ENCODE results near the gene GRIN1. TPM values are rescaled to one million over a fixed set of nuclear protein-coding genes. Genes with fewer than 3 reads are reported as not detected.

The GRIN1 gene
- total RNA-seq, 1 experiment from 2014 or later = not detected

GRCh38 chr9:137163365-137163715, 24.4 kb downstream of the GRIN1 start:
- POLR2A ChIA-PET (ENCODE audit: unreplicated experiment) = interaction anchor here (0.6 kb wide), 1 partner anchor 26 kb away, joined by 4 read pairs; the partner anchor contains the start of gene SSNA1
- no peaks in the 10 kb centered on the region for H3K9me2 ChIP-seq (ENCODE audit: insufficient read depth)
- H3K79me2 ChIP-seq (ENCODE audit: low read depth) = no peaks in the 10 kb centered on the region
- H3K4me2 ChIP-seq = no peak overlapping the region
- no peaks in the 10 kb centered on the region for H4K20me1 ChIP-seq (ENCODE audit: insufficient read depth)
- no peaks in the 10 kb centered on the region for H3K9me3 ChIP-seq (ENCODE audit: insufficient read depth, low read depth)
- no TSS peak for BruUV-seq (replicated peaks)
- intact Hi-C loops (cut with micrococcal nuclease; ENCODE audit: unreplicated experiment) = no loop called here
- no peaks in the 10 kb centered on the region for H3K36me3 ChIP-seq (ENCODE audit: low read depth)
- H3K27ac ChIP-seq = no peak overlapping the region
- no peak overlapping the region for H2AFZ ChIP-seq
- H3K27me3 ChIP-seq (ENCODE audit: insufficient read depth, low read depth) = no peaks in the 10 kb centered on the region
- CTCF ChIA-PET = interaction anchor here (0.5 to 1.0 kb wide), 2 partner anchors 26 to 29 kb away, joined by 3 to 4 read pairs; no protein-coding TSS in a partner anchor
- 0 out of 2 replicates have a peak, but pooled peaks cover 5% of the 10 kb centered on the region for H3F3A ChIP-seq (ENCODE audit: insufficient read depth, low read depth)
- H3K4me3 ChIP-seq = no peak overlapping the region
- no peaks in the 10 kb centered on the region for H3K4me1 ChIP-seq (replicated peaks; ENCODE audit: insufficient read depth)
- no peak for TF ChIP-seq CTCF (conservative IDR thresholded peaks at IDR 0.05)
- TF ChIP-seq EZH2 (IDR thresholded peaks at IDR 0.05; ENCODE audit: low read depth) = no peak
- DNase-seq = no peak

DNA sequence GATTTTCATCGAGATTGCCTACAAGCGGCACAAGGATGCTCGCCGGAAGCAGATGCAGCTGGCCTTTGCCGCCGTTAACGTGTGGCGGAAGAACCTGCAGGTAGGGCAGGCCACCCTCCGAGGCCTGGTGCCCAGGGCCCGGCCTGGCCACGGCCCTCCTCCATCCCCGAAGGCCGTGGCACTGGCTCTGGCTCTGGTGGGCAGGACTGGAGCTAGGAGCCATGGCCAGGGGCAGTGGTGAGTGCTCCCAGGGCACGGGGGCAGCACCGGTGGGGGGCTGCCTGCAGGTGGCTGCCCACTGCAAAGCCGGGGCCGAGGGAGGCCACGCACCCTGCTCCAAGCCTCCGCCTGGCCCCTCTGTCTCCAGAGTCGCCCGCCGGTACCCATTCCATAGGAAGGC, 24.9 kb downstream of the GRIN1 start:
- H3K4me3 ChIP-seq = no peak overlapping the region
- H3K9me2 ChIP-seq (ENCODE audit: insufficient read depth) = no peaks in the 10 kb centered on the region
- no peak overlapping the region for H3K4me2 ChIP-seq
- TF ChIP-seq CTCF (conservative IDR thresholded peaks at IDR 0.05) = no peak
- no peak for TF ChIP-seq EZH2 (IDR thresholded peaks at IDR 0.05; ENCODE audit: low read depth)
- DNase-seq = no peak
- no peaks in the 10 kb centered on the region for H3K79me2 ChIP-seq (ENCODE audit: low read depth)
- intact Hi-C loops (cut with micrococcal nuclease; ENCODE audit: unreplicated experiment) = no loop called here
- H3K27ac ChIP-seq = no peak overlapping the region
- H3K9me3 ChIP-seq (ENCODE audit: insufficient read depth, low read depth) = no peaks in the 10 kb centered on the region
- H3K4me1 ChIP-seq (replicated peaks; ENCODE audit: insufficient read depth) = no peaks in the 10 kb centered on the region
- CTCF ChIA-PET = no interaction called here
- BruUV-seq (replicated peaks) = no TSS peak
- no peaks in the 10 kb centered on the region for H3K27me3 ChIP-seq (ENCODE audit: insufficient read depth, low read depth)
- no peaks in the 10 kb centered on the region for H4K20me1 ChIP-seq (ENCODE audit: insufficient read depth)
- H2AFZ ChIP-seq = no peak overlapping the region
- POLR2A ChIA-PET (ENCODE audit: unreplicated experiment) = no interaction called here
- H3K36me3 ChIP-seq (ENCODE audit: low read depth) = no peaks in the 10 kb centered on the region
- 0 out of 2 replicates have a peak, but pooled peaks cover 5% of the 10 kb centered on the region for H3F3A ChIP-seq (ENCODE audit: insufficient read depth, low read depth)

DNA sequence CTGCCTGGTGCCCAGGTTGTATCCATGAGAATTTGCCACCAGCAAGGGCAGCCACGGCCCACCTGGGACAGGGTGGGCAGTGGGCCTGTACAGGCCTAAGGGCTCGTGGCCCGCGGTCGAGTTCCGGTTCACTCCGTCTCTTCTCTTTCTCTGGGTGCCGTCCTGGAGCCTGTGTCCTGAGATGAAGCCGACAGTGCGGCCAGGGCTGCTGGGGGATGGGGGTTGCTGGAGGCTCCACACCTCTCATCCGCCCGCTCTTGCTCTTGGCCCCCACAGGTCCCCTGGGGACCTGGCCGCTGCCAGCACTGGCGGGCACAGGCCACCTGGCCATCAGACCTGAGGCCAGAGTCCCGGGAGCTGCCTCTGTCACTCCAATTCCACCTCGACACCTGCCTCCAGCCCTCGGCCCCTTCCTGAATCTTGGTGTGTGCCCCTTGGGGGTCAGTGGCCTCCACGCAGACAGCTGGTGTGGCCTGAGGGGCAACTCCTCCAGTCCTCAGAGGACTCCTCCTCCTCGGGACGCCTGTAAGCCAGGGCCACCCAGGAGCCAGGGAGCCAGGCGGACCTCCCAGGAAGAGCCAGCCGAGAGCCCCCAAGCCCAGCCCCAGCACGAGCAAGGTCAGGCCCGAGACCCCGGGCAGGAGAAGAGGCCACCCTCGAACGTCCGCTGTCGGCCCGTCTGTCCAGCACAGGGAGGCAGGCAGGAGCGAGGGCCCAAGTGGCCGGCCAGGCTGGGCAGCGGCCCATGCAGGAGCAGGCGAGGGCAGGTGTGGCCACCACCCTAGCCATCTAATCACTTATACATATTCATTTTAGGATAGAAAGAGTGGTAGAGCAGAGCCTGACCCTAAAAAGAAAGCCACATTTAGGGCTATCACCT, 25.7 kb downstream of the GRIN1 start:
- TF ChIP-seq CTCF (conservative IDR thresholded peaks at IDR 0.05) (no peak), EZH2 (IDR thresholded peaks at IDR 0.05; ENCODE audit: low read depth) (no peak)
- no TSS peak for BruUV-seq (replicated peaks)
- POLR2A ChIA-PET (ENCODE audit: unreplicated experiment) = no interaction called here
- Histone ChIP-seq H3K4me2 (no peak overlapping the region), H3K9me3 (ENCODE audit: insufficient read depth, low read depth) (no peaks in the 10 kb centered on the region), H3F3A (ENCODE audit: insufficient read depth, low read depth) (0 out of 2 replicates have a peak, but pooled peaks cover 5% of the 10 kb centered on the region), H3K4me3 (no peak overlapping the region), H3K27me3 (ENCODE audit: insufficient read depth, low read depth) (no peaks in the 10 kb centered on the region), H3K4me1 (replicated peaks; ENCODE audit: insufficient read depth) (no peaks in the 10 kb centered on the region), H3K36me3 (ENCODE audit: low read depth) (no peaks in the 10 kb centered on the region), H2AFZ (no peak overlapping the region), H3K79me2 (ENCODE audit: low read depth) (no peaks in the 10 kb centered on the region), H3K9me2 (ENCODE audit: insufficient read depth) (no peaks in the 10 kb centered on the region), H4K20me1 (ENCODE audit: insufficient read depth) (no peaks in the 10 kb centered on the region), H3K27ac (no peak overlapping the region)
- DNase-seq = no peak
- CTCF ChIA-PET = no interaction called here
- intact Hi-C loops (cut with micrococcal nuclease; ENCODE audit: unreplicated experiment) = loop anchor here (5.0 kb wide), 1 partner anchor 37 kb away; no protein-coding TSS in a partner anchor
